A549 (cell line): ENCODE data around the gene DBR1.

Source experiments
- NR3C1 ChIP-seq: fragments of >200 bp; sonication (Bioruptor Twin); formaldehyde crosslinking; IDR thresholded peaks from 3 replicates; pipeline ENCODE4 v1.6.1; 2017
- ZSCAN20 ChIP-seq: fragments of 250-450 bp; sonication (Bioruptor Pico); IDR thresholded peaks from 2 replicates; pipeline ENCODE4 v1.8.0; 2022; ENCODE audit warnings: mild to moderate bottlenecking, moderate library complexity

GRCh38 chr3:138165061-138165460 lies 9.7 kb downstream of the DBR1 start:
- TF ChIP-seq ZSCAN20 (CRISPR knock-in tag) (no peak), NR3C1 (no peak)
